ENCODE measurements around the gene CNTN5.

The CNTN5 gene

GRCh38 chr11:99170591-99170990 is 149.8 kb downstream of the CNTN5 start:
- DNase-seq (ENCODE audit: low read depth, low spot score), result no peak

- no peak for DNase-seq (ENCODE audit: low read depth, low spot score)
Observed at GRCh38 chr11:99171330-99171729, 150.6 kb downstream of the CNTN5 start.

GRCh38 chr11:99176430-99176829 is 155.7 kb downstream of the CNTN5 start:
- no peak for DNase-seq (ENCODE audit: low read depth, low spot score)

GRCh38 chr11:99177446-99177845 is 156.7 kb downstream of the CNTN5 start:
- no peak for DNase-seq (ENCODE audit: low read depth, low spot score)

- no peak for DNase-seq (ENCODE audit: low read depth, low spot score)
Observed at GRCh38 chr11:99184146-99184545, 163.4 kb downstream of the CNTN5 start.

GRCh38 chr11:99188221-99188620 is 167.5 kb downstream of the CNTN5 start:
- DNase-seq (ENCODE audit: low read depth, low spot score), result no peak

- no peak for DNase-seq (ENCODE audit: low read depth, low spot score)
Observed at GRCh38 chr11:99192716-99193115, 172.0 kb downstream of the CNTN5 start.

GRCh38 chr11:99197477-99197876 is 176.7 kb downstream of the CNTN5 start:
- no peak for DNase-seq (ENCODE audit: low read depth, low spot score)

- DNase-seq (ENCODE audit: low read depth, low spot score), result no peak
Observed at GRCh38 chr11:99198215-99198614, 177.5 kb downstream of the CNTN5 start.

GRCh38 chr11:99199341-99199740 is 178.6 kb downstream of the CNTN5 start:
- peak; percentile 43 for DNase-seq (ENCODE audit: low read depth, low spot score)

- DNase-seq (ENCODE audit: low read depth, low spot score), result no peak
Observed at GRCh38 chr11:99200720-99201119, 180.0 kb downstream of the CNTN5 start.

- no peak for DNase-seq (ENCODE audit: low read depth, low spot score)
Observed at GRCh38 chr11:99208813-99209212, 188.1 kb downstream of the CNTN5 start.

- no peak for DNase-seq (ENCODE audit: low read depth, low spot score)
Observed at GRCh38 chr11:99229544-99229943, 208.8 kb downstream of the CNTN5 start.

- no peak for DNase-seq (ENCODE audit: low read depth, low spot score)
Observed at GRCh38 chr11:99234534-99234933, 213.8 kb downstream of the CNTN5 start.

- no peak for DNase-seq (ENCODE audit: low read depth, low spot score)
Observed at GRCh38 chr11:99238401-99238800, 217.7 kb downstream of the CNTN5 start.

- DNase-seq (ENCODE audit: low read depth, low spot score), result no peak
Observed at GRCh38 chr11:99240192-99241030, 219.7 kb downstream of the CNTN5 start.

GRCh38 chr11:99241066-99241465 is 220.3 kb downstream of the CNTN5 start:
- DNase-seq (ENCODE audit: low read depth, low spot score), result no peak

- no peak for DNase-seq (ENCODE audit: low read depth, low spot score)
Observed at GRCh38 chr11:99244613-99245012, 223.9 kb downstream of the CNTN5 start.

GRCh38 chr11:99246199-99246598 is 225.4 kb downstream of the CNTN5 start:
- no peak for DNase-seq (ENCODE audit: low read depth, low spot score)

GRCh38 chr11:99256614-99257013 is 235.9 kb downstream of the CNTN5 start:
- DNase-seq (ENCODE audit: low read depth, low spot score), result no peak

- DNase-seq (ENCODE audit: low read depth, low spot score), result no peak
Observed at GRCh38 chr11:99257131-99257530, 236.4 kb downstream of the CNTN5 start.

GRCh38 chr11:99260696-99261095 is 239.9 kb downstream of the CNTN5 start:
- DNase-seq (ENCODE audit: low read depth, low spot score), result no peak

GRCh38 chr11:99268886-99269285 is 248.1 kb downstream of the CNTN5 start:
- no peak for DNase-seq (ENCODE audit: low read depth, low spot score)

GRCh38 chr11:99271527-99271926 is 250.8 kb downstream of the CNTN5 start:
- DNase-seq (ENCODE audit: low read depth, low spot score), result no peak

Data from smooth muscle cell of the brain vasculature (primary cell).